ENCODE data around the gene HOXC10. TPM values are rescaled to one million over a fixed set of nuclear protein-coding genes. Genes with fewer than 3 reads are reported as not detected.
A peak's percentile ranks its signal among the peaks of the same experiment; 100 is the strongest.

The HOXC10 gene
- total and polyA plus RNA-seq, 2 donors: 1.6 to 2.8 TPM

DNA sequence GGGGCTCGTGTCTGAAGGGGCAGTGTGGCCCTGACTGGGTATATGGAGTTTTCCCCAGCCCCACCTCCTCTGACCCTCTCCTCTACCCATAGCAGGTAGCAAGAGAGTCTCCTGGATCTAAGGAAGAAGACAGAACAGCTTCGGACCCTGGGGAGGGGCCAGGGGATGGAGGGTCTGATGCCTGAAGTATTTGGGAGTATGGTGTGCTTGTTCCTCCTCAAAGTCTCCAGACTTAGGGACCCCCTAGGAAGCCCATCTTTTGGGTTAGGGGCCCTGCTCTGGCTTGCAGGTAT, 23.3 kb downstream of the HOXC10 start:
- H3K27ac ChIP-seq (ENCODE audit: low read depth): no peak overlapping the region
- H3K36me3 ChIP-seq (ENCODE audit: insufficient read depth): no peaks in the 10 kb centered on the region
- H3K4me1 ChIP-seq (ENCODE audit: insufficient read depth): no peaks in the 10 kb centered on the region
- WGBS: 45% methylated on average over 2 of the region's 2 CpGs
- DNase-seq (ENCODE audit: extremely low spot score): no peak
- no peak overlapping the region for H3K4me3 ChIP-seq (ENCODE audit: low read depth, low read length)

DNA sequence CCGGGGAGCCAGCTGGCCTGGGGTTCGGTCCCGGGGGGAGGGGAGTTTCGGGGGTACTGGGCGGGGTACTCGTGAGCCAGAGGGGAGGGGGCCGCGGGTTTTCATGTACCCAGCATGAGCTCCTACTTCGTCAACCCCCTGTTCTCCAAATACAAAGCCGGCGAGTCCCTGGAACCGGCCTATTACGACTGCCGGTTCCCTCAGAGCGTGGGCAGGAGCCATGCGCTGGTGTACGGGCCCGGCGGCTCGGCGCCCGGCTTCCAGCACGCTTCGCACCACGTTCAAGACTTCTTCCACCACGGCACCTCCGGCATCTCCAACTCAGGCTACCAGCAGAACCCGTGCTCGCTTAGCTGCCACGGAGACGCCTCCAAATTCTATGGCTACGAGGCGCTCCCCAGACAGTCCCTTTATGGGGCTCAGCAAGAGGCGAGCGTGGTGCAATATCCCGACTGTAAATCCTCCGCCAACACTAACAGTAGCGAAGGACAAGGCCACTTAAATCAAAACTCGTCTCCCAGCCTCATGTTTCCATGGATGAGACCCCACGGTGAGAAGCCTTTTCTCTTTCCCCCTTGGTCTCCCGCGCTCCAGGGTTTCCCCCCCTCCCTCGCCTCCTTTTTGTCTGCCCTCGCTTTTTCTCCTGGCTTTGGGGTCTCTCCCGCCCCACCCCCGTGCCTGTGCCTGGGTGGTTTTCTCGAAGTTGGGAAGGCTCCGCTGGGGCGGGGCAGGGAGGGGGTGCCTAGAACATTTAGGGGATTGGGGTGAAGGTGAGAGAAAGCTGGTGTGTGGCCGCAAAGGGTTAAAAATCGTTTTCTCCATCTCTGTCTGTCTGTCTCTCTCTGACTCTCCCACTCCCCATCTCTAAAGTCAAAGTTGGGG, 24.5 kb downstream of the HOXC10 start:
- H3K27ac ChIP-seq (ENCODE audit: low read depth): no peak overlapping the region
- WGBS: 4% methylated on average over 51 of the region's 51 CpGs
- H3K36me3 ChIP-seq (ENCODE audit: insufficient read depth): no peaks in the 10 kb centered on the region
- DNase-seq (ENCODE audit: extremely low spot score): no peak
- H3K4me3 ChIP-seq (ENCODE audit: low read depth, low read length): peak overlapping the region; percentile 2
- no peaks in the 10 kb centered on the region for H3K4me1 ChIP-seq (ENCODE audit: insufficient read depth)

DNA sequence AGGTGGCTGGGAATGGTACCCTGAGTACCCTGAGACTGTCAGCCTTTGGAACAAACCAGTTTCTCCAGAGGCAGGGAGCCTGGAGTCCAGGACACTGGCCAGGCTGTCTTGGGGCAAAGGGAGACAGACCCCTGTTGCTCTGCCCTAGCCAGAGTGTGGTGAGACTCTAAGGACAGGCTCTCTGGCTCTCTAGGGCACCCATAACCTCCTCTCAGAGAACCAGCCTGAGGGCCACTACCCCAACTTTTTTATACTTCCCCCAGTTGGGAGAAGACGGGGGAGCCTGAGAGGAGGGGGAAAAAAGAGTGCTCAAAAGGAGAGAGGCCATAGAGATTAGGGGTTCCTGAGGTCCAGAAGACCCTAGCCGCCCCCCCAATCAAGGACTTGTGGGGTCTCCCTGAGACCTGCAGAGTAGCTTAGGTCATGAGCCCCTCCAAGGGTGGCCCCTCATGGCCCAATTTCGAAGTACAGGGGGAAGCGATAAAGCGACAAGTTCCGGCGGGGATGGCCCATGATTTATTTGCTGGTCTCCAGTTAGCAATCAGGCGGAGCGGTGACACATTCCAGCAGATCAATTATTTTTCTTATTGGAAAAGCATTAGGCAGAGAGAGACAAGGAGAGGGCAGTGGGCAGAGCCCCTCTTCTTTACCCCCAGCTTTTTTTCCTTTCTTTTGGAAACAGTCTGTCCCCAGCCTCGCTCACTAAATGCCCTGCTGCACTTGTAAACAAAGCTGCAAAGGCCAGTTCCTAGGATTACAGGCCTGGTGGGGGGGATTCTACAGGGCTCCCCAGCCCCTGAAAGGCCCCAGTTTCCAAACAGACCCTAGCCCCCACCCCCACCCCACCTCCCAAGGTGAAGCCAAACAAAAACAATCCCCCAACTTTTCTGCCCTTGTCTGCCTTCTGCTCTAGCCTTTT, 25.4 kb downstream of the HOXC10 start:
- no peaks in the 10 kb centered on the region for H3K4me1 ChIP-seq (ENCODE audit: insufficient read depth)
- H3K4me3 ChIP-seq (ENCODE audit: low read depth, low read length): no peak overlapping the region
- 25% methylated on average over 10 of the region's 10 CpGs for WGBS
- DNase-seq (ENCODE audit: extremely low spot score): no peak
- no peaks in the 10 kb centered on the region for H3K36me3 ChIP-seq (ENCODE audit: insufficient read depth)
- H3K27ac ChIP-seq (ENCODE audit: low read depth): no peak overlapping the region

DNA sequence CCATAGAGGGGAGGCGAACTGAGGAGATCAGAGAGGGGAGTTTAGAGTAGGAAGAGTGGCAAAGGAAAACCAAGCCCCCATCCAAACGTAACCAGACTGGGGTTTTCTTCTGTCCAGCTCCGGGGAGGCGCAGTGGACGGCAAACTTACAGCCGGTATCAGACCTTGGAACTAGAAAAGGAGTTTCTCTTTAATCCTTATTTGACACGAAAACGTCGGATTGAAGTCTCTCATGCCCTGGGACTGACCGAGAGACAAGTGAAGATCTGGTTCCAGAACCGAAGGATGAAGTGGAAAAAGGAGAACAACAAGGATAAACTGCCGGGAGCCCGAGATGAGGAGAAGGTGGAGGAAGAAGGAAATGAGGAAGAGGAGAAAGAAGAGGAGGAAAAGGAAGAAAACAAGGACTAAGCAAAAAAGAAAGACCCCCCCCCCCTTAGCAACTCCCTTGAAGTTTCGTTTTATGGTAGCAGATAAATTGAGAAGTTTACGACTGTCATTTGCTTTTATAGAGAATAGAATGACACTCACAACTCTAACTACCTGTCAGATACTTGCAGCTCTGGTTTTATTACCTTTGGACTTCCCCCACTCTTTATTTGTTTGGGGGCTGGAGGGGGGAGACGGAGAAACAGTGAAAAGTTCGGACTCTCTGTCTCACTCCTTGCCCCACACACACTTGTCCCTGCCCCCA, 26.2 kb downstream of the HOXC10 start:
- H3K4me1 ChIP-seq (ENCODE audit: insufficient read depth): no peaks in the 10 kb centered on the region
- no peak overlapping the region for H3K27ac ChIP-seq (ENCODE audit: low read depth)
- no peak for DNase-seq (ENCODE audit: extremely low spot score)
- H3K36me3 ChIP-seq (ENCODE audit: insufficient read depth): no peaks in the 10 kb centered on the region
- H3K4me3 ChIP-seq (ENCODE audit: low read depth, low read length): no peak overlapping the region
- 16% methylated on average over 17 of the region's 17 CpGs for WGBS

DNA sequence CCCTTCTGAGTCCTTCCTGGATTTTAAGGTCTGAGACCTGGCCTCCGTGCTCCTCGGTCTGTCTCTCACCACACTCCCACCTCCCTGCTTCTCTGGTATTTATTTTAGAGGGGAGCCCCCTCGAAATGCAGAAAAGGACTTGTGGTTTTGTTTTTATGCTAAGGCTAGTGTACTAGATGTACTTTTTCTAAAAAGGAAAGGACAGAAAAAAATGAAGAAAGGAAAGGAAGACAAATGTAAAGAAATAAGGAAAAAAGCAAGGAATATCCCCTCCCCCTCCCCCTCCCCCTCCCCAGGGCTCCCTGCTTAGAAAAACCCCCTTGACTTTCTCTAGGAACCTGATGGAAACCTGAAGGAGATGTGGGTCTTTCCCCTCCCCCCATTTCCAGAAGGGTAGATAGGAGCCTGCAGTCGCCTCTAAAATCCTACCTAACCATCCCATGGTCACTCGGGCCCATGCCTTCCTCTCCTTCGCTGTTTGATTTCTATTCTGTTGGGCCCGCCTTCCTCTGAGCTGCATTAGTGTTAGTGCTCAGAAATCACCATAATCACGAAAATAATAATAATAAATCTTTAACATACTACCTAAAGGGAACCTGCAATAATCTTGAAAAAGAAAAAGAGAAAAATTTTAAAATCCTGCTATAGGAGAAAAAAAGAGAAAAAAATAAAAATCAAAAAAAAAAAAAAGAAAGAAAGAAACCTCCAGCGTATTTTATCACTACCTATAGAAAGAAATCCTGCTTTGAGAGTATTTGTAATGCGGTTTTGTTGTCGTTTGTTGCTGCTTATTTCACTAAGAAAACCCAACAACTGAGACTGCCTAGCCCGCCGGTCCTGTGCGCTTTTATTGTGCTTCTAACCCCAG, 27.0 kb downstream of the HOXC10 start:
- Histone ChIP-seq H3K36me3 (ENCODE audit: insufficient read depth) (no peaks in the 10 kb centered on the region), H3K4me1 (ENCODE audit: insufficient read depth) (no peaks in the 10 kb centered on the region), H3K27ac (ENCODE audit: low read depth) (no peak overlapping the region), H3K4me3 (ENCODE audit: low read depth, low read length) (no peak overlapping the region)
- WGBS: 36% methylated on average over 14 of the region's 14 CpGs
- no peak for DNase-seq (ENCODE audit: extremely low spot score)

DNA sequence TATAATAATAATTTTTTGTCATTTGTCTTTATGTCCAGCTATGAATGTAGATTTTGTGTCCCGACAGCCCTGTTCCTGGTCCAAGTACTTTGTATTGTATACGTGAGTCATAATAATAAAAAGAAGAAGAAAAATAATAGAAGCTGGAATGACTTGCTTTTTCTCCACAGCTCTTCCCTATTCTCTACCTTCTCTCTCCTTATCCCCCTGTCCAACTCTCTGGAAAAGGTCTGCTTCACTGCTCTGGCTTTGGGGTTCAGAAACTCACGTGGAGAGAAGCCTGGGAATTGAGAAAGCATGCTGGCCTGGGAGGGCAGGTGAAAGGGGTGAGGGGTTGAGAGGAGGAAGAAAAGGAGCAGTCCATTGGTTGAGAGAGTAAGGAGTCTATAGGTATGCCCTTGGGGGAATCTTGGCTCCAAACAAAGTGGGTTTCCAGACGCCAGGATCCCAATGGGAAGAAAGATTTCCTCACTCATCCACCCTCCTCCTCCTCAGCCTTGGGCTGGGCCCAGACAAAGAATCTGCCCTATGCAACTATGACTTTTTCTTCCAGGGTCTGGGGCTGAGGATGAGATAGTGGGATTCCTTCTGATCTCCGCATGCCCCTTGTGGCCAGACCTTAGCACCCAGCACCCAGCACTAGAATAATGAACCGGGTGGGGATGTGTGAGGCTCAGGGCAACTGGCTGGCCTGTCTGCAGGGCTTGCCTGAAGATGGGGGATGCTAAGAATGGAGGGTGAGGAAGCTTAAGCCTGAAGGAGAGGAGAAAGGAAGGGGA, 27.9 kb downstream of the HOXC10 start:
- H3K27ac ChIP-seq (ENCODE audit: low read depth): no peak overlapping the region
- DNase-seq (ENCODE audit: extremely low spot score): no peak
- WGBS: 44% methylated on average over 6 of the region's 6 CpGs
- H3K4me3 ChIP-seq (ENCODE audit: low read depth, low read length): no peak overlapping the region
- no peaks in the 10 kb centered on the region for H3K36me3 ChIP-seq (ENCODE audit: insufficient read depth)
- no peaks in the 10 kb centered on the region for H3K4me1 ChIP-seq (ENCODE audit: insufficient read depth)

DNA sequence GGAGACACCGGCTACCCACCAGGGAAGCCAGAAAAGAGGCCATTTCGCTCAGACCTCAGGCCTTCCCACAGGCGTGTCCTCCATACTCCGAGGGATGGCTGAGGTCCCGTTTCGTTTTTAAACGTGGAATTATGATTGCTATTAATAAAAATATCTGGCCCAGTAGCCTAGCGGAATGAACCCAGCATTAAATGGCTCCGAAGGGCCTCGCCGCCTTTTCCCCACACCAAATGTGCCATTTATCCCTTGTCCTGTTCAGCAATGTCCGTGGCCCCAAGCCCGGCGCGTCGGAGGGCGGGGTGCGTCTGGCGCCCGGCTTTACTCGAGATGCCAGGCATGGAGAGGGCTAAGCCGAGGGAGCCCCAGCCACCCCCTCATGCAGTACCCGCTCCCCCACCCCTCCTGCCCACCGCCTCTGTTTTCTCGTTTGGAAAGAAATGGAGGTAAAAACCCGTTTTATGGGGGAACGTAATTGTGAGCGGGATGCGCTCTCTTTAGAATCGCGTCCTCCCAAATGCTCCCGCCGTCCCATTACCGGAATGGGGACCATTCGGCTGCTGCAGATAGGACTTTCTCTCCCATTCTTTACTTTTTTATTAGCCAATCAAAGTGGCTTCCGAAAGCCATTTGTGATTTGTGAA, 29.6 kb downstream of the HOXC10 start:
- Histone ChIP-seq H3K4me3 (ENCODE audit: low read depth, low read length) (no peak overlapping the region), H3K4me1 (ENCODE audit: insufficient read depth) (no peaks in the 10 kb centered on the region), H3K36me3 (ENCODE audit: insufficient read depth) (no peaks in the 10 kb centered on the region), H3K27ac (ENCODE audit: low read depth) (no peak overlapping the region)
- 6% methylated on average over 36 of the region's 36 CpGs for WGBS
- DNase-seq (ENCODE audit: extremely low spot score): no peak

DNA sequence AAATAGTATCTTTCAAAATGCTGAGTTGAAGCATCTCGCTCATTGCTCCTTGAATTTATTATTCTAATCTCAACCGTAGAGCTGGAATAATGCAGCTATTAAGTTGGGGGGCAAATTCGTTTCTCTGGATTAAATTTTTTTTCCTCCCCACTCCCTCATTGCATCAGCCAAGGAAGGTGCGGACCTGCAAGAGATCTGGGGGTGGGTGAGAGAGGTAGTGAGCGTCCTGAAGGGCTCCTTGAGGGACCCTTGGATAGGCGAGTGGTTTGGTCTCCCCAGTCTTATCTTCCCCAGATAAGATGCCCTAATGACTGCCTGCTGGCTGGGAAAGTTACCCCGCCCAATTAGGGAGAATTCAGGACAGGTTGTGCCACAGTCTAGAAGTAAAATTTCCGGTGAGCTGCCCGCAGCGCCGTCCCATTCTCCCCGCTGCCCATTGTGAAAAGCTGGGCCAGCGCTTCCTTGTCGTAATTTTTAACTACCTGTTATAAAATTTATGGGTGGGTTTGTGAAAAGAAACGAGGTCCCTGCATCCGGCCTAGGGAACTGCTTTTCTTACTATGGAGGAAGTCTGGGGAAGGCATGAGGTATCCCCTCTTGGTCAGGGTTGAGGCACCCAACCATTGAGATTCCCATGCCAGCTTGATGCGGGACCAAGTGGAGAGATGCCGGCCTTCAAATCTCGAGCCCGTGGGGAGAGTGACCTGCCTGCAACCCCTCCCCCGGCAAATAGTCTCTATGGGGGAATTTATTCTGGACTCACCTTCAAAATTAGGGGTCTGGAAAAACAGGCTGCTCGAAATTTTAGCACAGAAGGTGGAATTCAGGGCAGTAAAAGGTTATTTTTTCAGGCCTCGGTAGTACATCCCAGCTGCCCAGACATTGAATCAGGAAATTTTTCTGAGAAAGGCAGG, 30.3 kb downstream of the HOXC10 start:
- 16% methylated on average over 23 of the region's 23 CpGs for WGBS
- DNase-seq (ENCODE audit: extremely low spot score): no peak
- Histone ChIP-seq H3K36me3 (ENCODE audit: insufficient read depth) (no peaks in the 10 kb centered on the region), H3K27ac (ENCODE audit: low read depth) (no peak overlapping the region), H3K4me3 (ENCODE audit: low read depth, low read length) (no peak overlapping the region), H3K4me1 (ENCODE audit: insufficient read depth) (no peaks in the 10 kb centered on the region)

DNA sequence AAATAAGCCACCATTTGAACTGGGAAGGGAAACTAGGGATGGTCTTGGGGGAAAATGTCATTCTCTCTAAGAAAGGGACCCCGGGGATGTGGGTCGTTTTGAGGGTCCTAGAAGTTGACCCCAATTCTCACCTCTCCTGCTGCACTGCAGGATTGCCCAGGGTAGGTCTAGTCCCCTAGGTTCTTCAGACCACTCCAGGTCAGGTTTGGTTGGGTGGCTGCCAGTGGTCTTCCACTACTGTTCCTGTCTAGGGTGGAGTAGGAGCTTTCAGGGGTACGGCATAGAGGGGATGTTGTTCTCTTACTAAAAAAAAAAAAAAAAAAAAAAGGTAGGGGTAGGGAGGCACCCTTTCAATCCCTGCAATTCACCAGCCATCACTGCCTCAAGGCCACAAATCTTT, 31.1 kb downstream of the HOXC10 start:
- no peak overlapping the region for H3K4me3 ChIP-seq (ENCODE audit: low read depth, low read length)

DNA sequence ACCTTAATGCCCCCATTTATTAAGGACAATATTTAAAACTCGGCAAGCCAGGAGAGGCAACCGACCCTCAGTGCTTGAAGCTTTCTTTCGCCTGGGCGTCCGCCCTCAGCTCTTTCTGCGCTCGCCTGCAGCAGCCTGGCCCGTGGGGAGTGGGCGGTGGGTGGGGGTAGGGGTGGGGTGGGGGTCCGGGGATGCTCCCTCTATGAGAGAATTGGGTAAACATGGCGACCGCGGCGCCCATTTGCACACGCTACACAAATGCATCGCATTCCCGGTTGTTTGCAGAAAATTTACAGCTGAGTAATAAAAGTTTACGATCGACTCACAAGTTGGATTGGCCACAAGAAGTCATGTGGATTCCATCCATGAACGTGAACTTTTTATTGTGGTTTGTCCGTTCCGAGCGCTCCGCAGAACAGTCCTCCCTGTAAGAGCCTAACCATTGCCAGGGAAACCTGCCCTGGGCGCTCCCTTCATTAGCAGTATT, 31.6 kb downstream of the HOXC10 start:
- Histone ChIP-seq H3K4me1 (ENCODE audit: insufficient read depth) (no peaks in the 10 kb centered on the region), H3K27ac (ENCODE audit: low read depth) (no peak overlapping the region), H3K36me3 (ENCODE audit: insufficient read depth) (no peaks in the 10 kb centered on the region), H3K4me3 (ENCODE audit: low read depth, low read length) (no peak overlapping the region)
- WGBS: 3% methylated on average over 25 of the region's 25 CpGs
- peak; percentile 68 for DNase-seq (ENCODE audit: extremely low spot score)

More for the DNA sequence above, 31.1 kb downstream of the HOXC10 start:
- DNase-seq (ENCODE audit: extremely low spot score): no peak
- Histone ChIP-seq H3K27ac (ENCODE audit: low read depth) (no peak overlapping the region), H3K4me1 (ENCODE audit: insufficient read depth) (no peaks in the 10 kb centered on the region), H3K36me3 (ENCODE audit: insufficient read depth) (no peaks in the 10 kb centered on the region)
- WGBS: 10% methylated on average over 3 of the region's 3 CpGs
